Stimulated activated CD8-positive, alpha-beta memory T cell treated with anti-CD3 and anti-CD28 coated beads, Interleukin-12 subunit alpha, Interleukin-12 subunit beta, amount 100 ng/mL, for 24 hours (primary cell): ENCODE data around the gene SMIM20.
"Not testable (repeated sequence)": the region's sequence is repeated elsewhere in the genome, so short reads cannot be mapped to it uniquely, and the experiment has no call there.

Experiments
- DNase-seq: peaks from one replicate; pipeline ENCODE4 v3.0.0-alpha.2; 2020; ENCODE audit errors: extremely low read depth

SMIM20 gene

DNA sequence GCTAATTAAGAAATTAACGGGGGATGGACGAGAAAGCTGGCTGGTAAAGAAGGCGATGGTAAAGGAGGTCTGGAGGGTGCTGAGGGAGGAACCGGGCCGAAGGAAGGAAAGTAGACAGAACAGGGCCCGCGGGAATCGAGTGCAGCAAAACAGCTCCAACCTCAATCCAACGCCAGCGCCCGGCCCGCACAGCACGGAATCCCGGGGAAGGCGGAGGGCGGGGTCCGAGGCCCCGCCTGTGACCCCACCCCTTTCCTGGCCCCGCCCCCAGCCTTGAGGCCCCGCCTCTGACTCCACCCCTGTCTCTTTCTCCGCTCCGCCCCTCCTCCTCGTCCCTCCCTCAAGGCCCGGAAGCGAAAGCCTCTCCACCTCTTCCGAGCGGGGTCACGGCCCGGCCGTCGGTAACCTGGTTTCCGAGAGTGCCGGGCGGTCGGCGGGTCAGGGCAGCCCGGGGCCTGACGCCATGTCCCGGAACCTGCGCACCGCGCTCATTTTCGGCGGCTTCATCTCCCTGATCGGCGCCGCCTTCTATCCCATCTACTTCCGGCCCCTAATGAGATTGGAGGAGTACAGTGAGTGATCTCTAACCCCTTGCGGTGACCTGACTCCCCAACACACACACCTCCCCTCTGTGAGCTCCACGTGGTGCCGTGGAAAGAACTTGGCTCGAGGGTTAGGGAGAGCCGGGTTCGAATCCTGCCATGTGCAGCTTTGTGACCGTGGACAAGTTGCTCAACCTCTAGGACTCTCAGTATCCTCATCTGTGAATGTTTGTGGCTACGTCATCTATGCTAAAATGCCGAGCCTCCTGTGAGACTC, at the start of gene SMIM20:
Gene SMIM20 (plus strand): TSS at position 370 of the 819 bp plus-strand sequence. CDS start 94 bp downstream, at position 464.
- DNase-seq: peak; percentile 69

DNA sequence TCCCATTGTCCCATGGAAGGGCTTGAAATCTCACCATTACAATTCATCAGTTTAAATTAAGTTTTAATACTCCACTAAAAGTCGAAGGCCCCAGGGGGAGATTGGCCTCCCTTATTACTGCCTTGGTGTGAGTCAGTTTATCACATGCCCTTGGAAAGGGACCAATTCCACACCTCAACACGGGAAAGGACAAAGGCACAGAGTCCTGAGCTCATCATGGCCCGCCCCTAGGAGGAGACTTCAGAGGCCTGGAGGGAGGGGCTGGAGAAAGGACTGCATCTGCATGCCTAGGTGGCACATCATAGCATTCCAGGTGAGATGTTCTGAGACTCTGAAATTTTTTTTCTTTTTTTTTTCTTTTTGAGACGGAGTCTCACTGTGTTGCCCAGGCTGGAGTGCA, 48.4 kb upstream of the SMIM20 start:
- no peak for DNase-seq

DNA sequence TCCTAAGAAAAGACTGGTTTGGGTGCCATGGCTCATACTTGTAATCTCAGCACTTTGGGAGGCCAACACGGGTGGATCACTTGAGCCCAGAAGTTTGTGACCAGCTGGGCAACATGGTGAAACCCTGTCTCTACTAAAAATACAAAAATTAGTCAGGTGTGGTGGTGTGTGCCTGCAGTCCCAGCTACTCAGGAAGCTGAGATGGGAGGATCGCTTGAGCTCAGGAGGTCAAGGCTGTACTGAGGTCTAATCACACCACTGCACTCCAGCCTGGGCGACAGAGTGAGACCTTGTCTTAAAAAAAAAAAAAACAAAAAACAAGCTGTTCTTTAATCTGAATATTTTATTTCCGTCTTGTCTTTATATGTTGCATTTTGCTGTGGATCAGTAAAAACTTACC, 47.6 kb upstream of the SMIM20 start:
- not testable (repeated sequence) for DNase-seq

DNA sequence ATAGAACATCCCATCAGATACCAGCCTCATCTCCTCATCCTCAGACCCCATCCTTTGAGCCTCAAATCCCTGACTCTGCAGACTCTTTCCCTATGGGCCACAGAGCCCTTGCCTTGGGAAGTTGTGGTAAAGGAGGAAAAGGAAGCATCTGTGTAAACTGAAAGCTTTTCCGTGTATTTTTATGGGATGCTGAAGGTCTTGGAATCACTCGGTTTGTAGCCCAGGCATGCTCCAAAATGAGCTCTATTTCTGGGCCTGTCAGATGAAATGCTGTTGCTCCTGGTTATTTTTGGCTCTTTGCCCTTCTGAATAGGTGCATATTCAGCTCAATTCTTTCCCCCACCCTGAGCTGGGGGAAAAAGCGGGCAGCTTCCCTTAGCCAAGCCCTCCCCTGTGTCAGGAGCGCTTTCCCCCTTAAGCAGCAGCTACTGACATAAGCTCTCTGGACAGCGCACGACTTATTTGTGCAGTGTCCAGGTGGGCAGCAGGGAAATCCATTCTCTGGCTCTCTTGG, 46.2 kb upstream of the SMIM20 start:
- DNase-seq: no peak

GRCh38 chr4:25870081-25870480, 43.9 kb upstream of the SMIM20 start:
- no peak for DNase-seq

GRCh38 chr4:25872851-25873631, 41.0 kb upstream of the SMIM20 start:
- DNase-seq: no peak

GRCh38 chr4:25873632-25874129, 40.3 kb upstream of the SMIM20 start:
- no peak for DNase-seq

DNA sequence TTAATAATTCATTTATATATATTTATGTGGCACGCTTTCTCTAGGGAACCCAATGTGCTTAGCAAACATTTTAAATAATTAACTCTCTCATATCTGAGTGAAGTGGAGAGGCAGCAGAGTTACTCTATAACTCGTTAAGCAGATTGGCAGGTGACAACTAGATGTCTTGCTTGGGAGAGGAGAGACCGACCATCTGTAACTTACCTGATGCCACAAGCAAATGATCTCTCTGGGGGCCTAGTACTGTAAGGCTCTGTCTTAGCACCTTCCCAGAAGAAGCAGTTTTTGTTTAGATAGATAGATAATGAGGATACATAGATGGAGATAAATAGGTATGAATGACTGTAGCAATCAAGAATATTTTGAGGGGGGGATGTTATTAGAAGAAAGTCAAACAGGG, 39.4 kb upstream of the SMIM20 start:
- no peak for DNase-seq

DNA sequence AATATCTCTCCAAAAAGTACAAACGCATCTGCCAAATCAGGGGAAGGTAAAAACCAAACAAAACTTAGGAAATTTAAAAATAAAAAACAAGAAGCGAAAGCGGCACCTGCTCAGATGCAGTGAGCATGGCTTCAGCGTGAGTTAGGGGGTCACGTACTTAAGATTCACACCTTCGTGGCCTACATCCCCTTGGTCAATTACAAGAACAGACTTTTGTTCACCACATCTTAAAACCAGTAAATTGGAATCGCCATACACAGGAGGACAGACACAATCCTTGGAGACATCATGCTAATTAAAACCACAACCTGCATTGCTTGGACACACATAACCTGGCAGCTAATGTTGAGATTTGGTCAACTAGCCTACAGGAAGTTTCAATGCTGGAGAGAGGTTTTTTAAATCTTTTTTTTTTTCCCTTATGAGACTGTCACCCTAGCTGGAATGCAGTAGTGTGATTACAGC, 38.7 kb upstream of the SMIM20 start:
- no peak for DNase-seq

DNA sequence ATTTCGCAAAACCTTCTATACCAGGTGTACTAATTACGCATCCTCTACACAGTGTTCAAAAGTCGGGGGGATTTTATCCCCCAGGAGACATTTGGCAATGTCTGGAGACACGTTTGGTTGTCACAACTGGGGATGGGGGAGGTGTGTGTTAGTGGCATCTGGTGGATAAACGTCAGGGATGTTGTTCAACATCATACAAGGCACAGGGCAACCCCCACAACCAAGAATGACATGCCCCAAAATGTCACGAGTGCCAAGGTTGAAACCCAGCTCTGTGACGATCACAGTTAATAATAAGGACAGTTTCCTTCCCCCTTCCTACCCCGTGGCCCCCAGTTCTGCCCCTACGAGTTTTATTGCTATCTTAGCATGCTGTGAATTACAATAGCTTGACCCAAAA, 35.3 kb upstream of the SMIM20 start:
- DNase-seq: no peak

GRCh38 chr4:25879091-25879584, 34.9 kb upstream of the SMIM20 start:
- DNase-seq: no peak

DNA sequence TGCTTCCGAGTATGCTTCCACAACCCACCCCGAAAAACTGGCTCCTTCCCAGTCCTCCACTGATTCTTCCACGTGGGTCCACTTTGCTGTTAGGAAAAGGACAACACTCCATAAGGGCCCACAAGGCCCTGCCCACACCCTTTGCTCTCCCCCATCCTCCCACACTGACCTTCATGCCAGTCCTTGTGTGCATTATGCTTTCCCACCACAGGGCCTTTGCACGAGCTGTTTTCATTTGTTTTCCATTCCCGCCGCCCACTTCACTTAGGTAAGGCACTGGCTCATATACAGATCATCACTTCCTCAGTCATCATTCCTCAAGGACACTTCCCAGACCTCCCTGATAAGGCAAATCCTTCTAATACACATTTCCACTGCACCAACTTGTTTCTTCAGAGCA, 34.4 kb upstream of the SMIM20 start:
- no peak for DNase-seq

GRCh38 chr4:25879991-25880651, 33.9 kb upstream of the SMIM20 start:
- no peak for DNase-seq

- no peak for DNase-seq
Observed at GRCh38 chr4:25881193-25881592, 32.8 kb upstream of the SMIM20 start.

DNA sequence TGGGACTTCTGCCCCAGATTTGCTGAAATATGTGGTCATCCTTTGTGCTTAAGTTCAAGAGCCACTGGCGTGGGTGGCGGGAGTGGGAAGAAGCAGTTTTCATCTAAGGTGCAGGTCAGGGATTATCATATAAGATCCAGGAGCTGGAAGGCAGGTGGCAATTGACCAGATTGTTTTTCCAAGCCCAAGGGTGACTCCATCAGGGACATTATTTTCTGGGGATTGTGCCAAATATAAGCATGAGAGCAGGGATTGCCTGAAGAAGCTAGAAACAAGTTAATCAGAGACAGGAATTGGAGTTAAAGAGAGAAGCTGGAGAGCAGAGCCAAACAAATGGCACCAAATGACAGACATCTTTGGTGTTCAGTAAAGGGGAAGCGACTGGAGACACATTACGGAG, 31.8 kb upstream of the SMIM20 start:
- no peak for DNase-seq

GRCh38 chr4:25883565-25883964, 30.5 kb upstream of the SMIM20 start:
- DNase-seq: no peak

DNA sequence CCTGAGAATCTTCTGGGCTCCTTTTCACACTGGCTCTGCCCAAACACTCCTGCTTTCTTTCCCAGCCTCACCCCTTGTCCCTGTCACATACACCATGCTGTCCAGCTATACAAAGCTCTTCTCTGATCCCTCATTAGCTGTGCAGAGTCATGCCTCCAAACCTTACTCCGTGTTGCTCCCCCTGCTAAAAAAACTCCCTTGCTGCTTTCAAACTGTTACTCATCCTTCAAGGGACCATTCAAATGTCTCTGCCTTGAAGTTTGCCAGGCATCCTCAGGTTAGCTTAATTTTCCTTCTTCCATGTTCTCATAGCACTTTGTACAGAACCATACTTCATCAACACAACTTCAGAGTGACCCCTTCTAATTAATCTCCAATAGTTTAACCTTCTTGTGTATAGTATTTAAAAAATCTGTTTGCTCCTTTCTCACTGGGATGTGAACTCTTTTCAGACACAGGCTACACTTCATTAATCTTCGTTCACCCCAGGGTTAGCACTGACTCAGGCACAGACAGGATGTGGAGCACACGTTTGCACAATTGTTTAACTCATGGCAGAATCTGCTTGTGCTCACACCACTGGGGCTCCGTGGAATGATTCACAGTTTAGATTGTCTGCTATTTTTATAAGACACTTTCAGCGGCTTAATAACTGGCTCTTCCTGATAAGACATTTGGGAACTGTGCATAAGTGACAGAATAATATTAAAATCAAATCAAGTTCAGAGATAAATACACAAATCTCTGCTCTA, 29.8 kb upstream of the SMIM20 start:
- no peak for DNase-seq

GRCh38 chr4:25888781-25889180, 25.2 kb upstream of the SMIM20 start:
- DNase-seq: no peak

- no peak for DNase-seq
Observed at GRCh38 chr4:25889589-25890503, 24.2 kb upstream of the SMIM20 start.
